PC-9 (cell line): ENCODE data around the gene DENND1A. TPM values are rescaled to one million over a fixed set of nuclear protein-coding genes. Genes with fewer than 3 reads are reported as not detected.

ENCODE experiments used
- BruUV-seq: library from RNA; stranded (reverse); fragments of 400-500 nt; replicated peaks from 2 replicates; lab custom pipeline; 2021; lab: Mats Ljungman, UMichigan
- CTCF ChIA-PET: fragments of 300-600 bp; sonication (Branson Sonifier 250); formaldehyde crosslinking; loops from one replicate; lab custom pipeline; 2022; ENCODE audit warnings: antibody characterized with exemption; lab: Charles Lee
- POLR2A ChIA-PET: fragments of 300-600 bp; sonication (Branson Sonifier 250); formaldehyde crosslinking; loops from one replicate; lab custom pipeline; 2022; ENCODE audit warnings: antibody characterized with exemption; ENCODE audit not compliant: unreplicated experiment; lab: Charles Lee
- DNase-seq, 2 experiments: peaks; one replicate each; pipeline versions ENCODE4 v3.0.0 to v3.0.0-alpha.2; 2015 to 2022; ENCODE audit warnings: mixed read lengths in 1 of 2
- H2AFZ ChIP-seq: fragments of 200-600 bp; sonication (generic); 2 replicates; pipeline ENCODE4 v1.8.1; 2017; ENCODE audit warnings: antibody characterized with exemption
- H3F3A ChIP-seq: fragments of 200-600 bp; sonication (generic); 2 replicates; pipeline ENCODE4 v1.8.1; 2017; ENCODE audit warnings: antibody characterized with exemption, mild to moderate bottlenecking, low read depth; ENCODE audit not compliant: insufficient read depth
- H3K27ac ChIP-seq: fragments of 200-600 bp; sonication (generic); 2 replicates; pipeline ENCODE4 v1.6.1; 2016; ENCODE audit warnings: mixed run types
- H3K27me3 ChIP-seq: fragments of 200-600 bp; sonication (generic); 2 replicates; pipeline ENCODE4 v1.6.1; 2016; ENCODE audit warnings: low read depth, mixed run types; ENCODE audit not compliant: insufficient read depth
- H3K36me3 ChIP-seq: fragments of 200-600 bp; sonication (generic); 2 replicates; pipeline ENCODE4 v1.6.1; 2016; ENCODE audit warnings: low read depth, mixed run types
- H3K4me1 ChIP-seq: fragments of 200-600 bp; sonication (generic); replicated peaks from 2 replicates; pipeline ENCODE4 v1.6.1; 2016; ENCODE audit warnings: mixed run types; ENCODE audit not compliant: insufficient read depth
- H3K4me2 ChIP-seq: fragments of 200-600 bp; sonication (generic); 2 replicates; pipeline ENCODE4 v1.6.1; 2017; ENCODE audit warnings: mixed run types
- H3K4me3 ChIP-seq: fragments of 200-600 bp; sonication (generic); 2 replicates; pipeline ENCODE4 v1.6.1; 2016; ENCODE audit warnings: mixed run types
- H3K79me2 ChIP-seq: fragments of 200-600 bp; sonication (generic); 2 replicates; pipeline ENCODE4 v1.6.1; 2017; ENCODE audit warnings: low read depth, mixed run types
- H3K9me2 ChIP-seq: fragments of 200-600 bp; sonication (generic); 2 replicates; pipeline ENCODE4 v1.8.1; 2017; ENCODE audit warnings: mild to moderate bottlenecking; ENCODE audit not compliant: insufficient read depth
- H3K9me3 ChIP-seq: fragments of 200-600 bp; sonication (generic); 2 replicates; pipeline ENCODE4 v1.8.1; 2016; ENCODE audit warnings: low read depth; ENCODE audit not compliant: insufficient read depth
- H4K20me1 ChIP-seq: fragments of 200-600 bp; sonication (generic); 2 replicates; pipeline ENCODE4 v1.8.1; 2017; ENCODE audit not compliant: insufficient read depth
- CTCF ChIP-seq: fragments of 200-600 bp; sonication (generic); conservative IDR thresholded peaks from 2 replicates; pipeline ENCODE4 v1.6.1; 2017; ENCODE audit warnings: mixed run types, antibody characterized with exemption, mild to moderate bottlenecking, moderate library complexity
- EZH2 ChIP-seq: fragments of 200-600 bp; sonication (generic); IDR thresholded peaks from 2 replicates; pipeline ENCODE4 v1.8.0; 2017; ENCODE audit warnings: antibody characterized with exemption, low read depth
- intact Hi-C: fragments of 100-400 bp; cut with micrococcal nuclease; formaldehyde crosslinking; loops from one replicate; pipeline ENCODE4 v1.10.0; 2022; ENCODE audit not compliant: unreplicated experiment
- total RNA-seq: library from RNA; stranded (reverse); gene quantifications from 2 replicates; pipeline ENCODE4 v1.2.3, GENCODE V29; 2021

DENND1A gene
- total RNA-seq, 1 experiment from 2014 or later: 37.7 TPM

- CTCF ChIA-PET: no interaction called here
These were observed 479.7 kb downstream of the DENND1A start for GRCh38 chr9:123450098-123450770.

GRCh38 chr9:123447934-123448646, 481.8 kb downstream of the DENND1A start:
- no peak overlapping the region for H2AFZ ChIP-seq
- no peak for DNase-seq
- no peaks in the 10 kb centered on the region for H3K36me3 ChIP-seq
- CTCF ChIA-PET: no interaction called here
- no peak overlapping the region for H3K4me2 ChIP-seq
- intact Hi-C loops: no loop called here
- H3K4me3 ChIP-seq: no peak overlapping the region
- H3K27ac ChIP-seq: no peak overlapping the region
- TF ChIP-seq CTCF: no peak
- TF ChIP-seq EZH2: no peak
- no peaks in the 10 kb centered on the region for H3K9me3 ChIP-seq
- H3K79me2 ChIP-seq: no peaks in the 10 kb centered on the region
- no peaks in the 10 kb centered on the region for H4K20me1 ChIP-seq
- no peaks in the 10 kb centered on the region for H3K9me2 ChIP-seq
- no peaks in the 10 kb centered on the region for H3K27me3 ChIP-seq
- H3K4me1 ChIP-seq: no peaks in the 10 kb centered on the region
- H3F3A ChIP-seq: no peaks in the 10 kb centered on the region
- POLR2A ChIA-PET: no interaction called here
- BruUV-seq: no TSS peak

More at GRCh38 chr9:123450098-123450770, 479.7 kb downstream of the DENND1A start:
- Histone ChIP-seq H3F3A (no peaks in the 10 kb centered on the region), H3K36me3 (no peaks in the 10 kb centered on the region), H4K20me1 (no peaks in the 10 kb centered on the region), H3K27ac (no peak overlapping the region), H3K79me2 (no peaks in the 10 kb centered on the region), H3K27me3 (no peaks in the 10 kb centered on the region), H2AFZ (no peak overlapping the region), H3K4me2 (no peak overlapping the region), H3K9me2 (no peaks in the 10 kb centered on the region), H3K4me3 (no peak overlapping the region), H3K9me3 (no peaks in the 10 kb centered on the region), H3K4me1 (no peaks in the 10 kb centered on the region)
- no peak for DNase-seq
- no peak for TF ChIP-seq EZH2
- TF ChIP-seq CTCF: no peak
- BruUV-seq: no TSS peak
- intact Hi-C loops: no loop called here
- POLR2A ChIA-PET: no interaction called here

DNA sequence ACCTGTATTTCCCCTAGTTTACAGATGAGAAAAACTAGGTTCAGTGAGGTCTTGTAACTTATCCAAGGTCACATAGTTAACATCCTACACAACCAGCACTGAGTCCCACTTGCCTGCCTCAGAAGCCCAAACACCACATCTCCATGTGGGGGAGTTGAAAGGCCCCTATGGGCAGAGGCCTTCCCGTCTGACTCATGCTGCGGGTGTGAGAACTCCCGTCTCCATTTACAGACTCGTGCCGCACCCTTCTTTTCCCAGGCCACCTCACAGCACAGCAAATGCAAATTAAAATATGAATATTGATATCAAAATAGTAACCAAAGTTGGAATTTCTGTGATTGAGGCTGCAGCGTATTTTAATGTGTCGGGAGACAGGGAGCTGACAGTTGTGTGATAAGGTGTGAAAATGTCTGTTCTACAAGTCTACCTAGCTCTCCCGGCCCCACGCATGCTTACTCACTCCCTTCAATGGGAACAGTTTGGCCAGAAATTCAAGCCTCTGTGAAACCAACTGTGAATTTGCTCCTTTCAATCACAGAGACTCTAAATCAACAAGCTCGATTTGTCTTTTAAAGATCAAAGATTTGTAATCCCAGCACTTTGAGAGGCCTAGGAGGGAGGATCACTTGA, 483.8 kb downstream of the DENND1A start:
- Histone ChIP-seq H3K9me3 (no peaks in the 10 kb centered on the region), H3K79me2 (no peaks in the 10 kb centered on the region), H3K36me3 (no peaks in the 10 kb centered on the region), H3K4me2 (no peak overlapping the region), H3K4me1 (no peaks in the 10 kb centered on the region), H2AFZ (no peak overlapping the region), H3F3A (no peaks in the 10 kb centered on the region), H3K4me3 (no peak overlapping the region), H4K20me1 (peaks cover 6% of the 10 kb centered on the region; the same call in 1 of the 2 replicates), H3K9me2 (no peaks in the 10 kb centered on the region), H3K27ac (no peak overlapping the region), H3K27me3 (no peaks in the 10 kb centered on the region)
- no peak for DNase-seq
- no peak for TF ChIP-seq CTCF
- no peak for TF ChIP-seq EZH2
- intact Hi-C loops: no loop called here
- ChIA-PET CTCF (no interaction called here), POLR2A (no interaction called here)
- no TSS peak for BruUV-seq
